AG08396 (cell line): ENCODE data around the gene DRG1.
"Not testable (repeated sequence)": the region's sequence is repeated elsewhere in the genome, so short reads cannot be mapped to it uniquely, and the experiment has no call there.

Experiments
- DNase-seq: peaks from one replicate; pipeline ENCODE4 v3.0.0; 2012; ENCODE audit warnings: low spot score, mixed read lengths

Gene DRG1

DNA sequence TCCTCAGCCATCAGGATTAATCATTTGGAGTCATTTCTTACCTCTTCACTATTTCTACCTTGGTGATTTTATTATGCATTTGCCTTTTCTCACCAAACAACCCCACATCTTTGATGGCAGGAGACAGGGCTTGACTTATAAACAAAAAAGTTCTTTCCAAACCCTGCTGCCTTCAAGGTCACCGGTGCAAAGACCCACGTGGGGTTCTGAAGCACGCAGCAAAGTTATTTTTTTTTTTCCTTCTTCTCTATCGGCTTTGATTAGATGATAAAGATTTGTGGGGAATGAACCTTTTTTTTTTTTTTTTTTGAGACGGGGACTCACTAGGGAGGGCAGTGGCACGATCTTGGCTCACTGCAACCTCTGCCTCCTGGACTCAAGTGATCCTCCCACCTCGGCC lies 44.1 kb downstream of the DRG1 start:
- DNase-seq, result no peak

DNA sequence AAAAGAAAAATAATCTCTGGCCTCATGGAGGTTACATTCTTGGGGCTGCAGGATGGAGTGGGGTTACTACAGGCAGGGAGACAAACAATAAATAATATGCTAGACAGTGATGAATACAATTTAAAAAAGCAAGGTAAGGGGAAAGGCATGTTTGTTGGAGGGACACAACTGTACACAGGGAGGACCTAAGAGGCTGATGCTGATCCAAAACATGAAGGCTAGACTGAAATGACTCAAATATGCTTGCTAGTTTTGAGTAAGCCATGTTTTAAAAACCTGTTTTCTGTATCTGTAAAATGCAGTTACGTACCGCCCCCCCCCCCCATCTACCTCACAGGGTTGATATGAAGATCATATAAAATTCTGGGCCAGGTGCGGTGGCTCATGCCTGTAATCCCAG lies 46.2 kb downstream of the DRG1 start:
- no peak for DNase-seq

DNA sequence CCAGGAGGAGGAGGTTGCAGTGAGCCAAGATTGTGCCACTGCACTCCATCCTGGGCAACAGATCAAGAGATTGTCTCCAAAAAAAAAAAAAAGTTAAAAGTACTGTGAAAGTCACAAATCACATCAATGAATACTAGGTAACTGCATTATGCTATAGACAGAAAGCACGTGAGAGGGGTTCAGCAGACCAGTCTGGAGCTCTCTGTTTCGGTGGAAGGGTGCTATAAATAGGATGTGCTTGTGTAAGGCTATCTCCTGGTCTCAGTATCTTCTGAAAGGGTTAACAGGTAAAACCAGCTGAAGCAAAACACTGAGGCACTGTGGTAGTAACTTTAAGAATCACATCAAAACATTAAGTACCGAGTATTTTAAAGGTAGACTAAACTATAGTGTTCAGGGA lies 46.8 kb downstream of the DRG1 start:
- no peak for DNase-seq

DNA sequence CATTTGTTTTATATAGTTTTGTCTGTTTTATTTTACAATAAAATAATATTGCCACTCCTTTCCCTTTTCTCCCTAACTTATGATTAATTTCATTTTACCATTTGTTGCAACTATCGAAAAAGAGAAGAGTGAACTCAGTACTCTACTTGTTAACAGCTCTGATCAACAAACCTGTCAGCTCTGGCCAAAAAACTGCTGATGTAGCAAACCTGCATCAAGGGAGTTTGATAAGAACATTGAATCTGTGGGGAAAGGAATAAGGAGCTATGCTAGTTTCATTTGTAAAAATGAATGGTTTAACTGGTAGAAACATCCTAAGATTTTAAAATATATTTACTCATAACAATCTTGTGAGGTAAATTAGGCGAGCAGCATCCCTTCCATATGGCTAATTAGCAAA lies 47.4 kb downstream of the DRG1 start:
- DNase-seq, result no peak

DNA sequence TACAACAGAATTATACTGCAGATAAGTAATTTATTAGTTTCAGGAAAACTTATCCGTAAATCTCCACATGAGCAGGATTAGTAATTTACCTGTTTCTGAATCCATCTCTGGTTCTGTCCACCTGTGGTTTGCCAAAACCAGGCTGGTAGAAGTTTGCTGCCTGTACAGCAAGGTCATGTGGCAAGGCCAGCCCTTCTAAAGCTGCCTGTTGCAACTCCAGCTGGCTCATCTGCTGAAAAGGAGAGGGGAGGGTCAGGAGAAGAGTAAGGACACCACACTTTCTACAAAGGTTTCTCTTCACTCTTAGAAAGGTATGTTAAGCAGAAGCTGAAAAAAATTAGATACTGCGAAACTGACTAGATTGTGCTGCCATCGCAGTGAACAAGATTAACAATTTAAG lies 47.9 kb downstream of the DRG1 start:
- no peak for DNase-seq

GRCh38 chr22:31448382-31448781 lies 49.0 kb downstream of the DRG1 start:
- no peak for DNase-seq

GRCh38 chr22:31449506-31449905 lies 50.1 kb downstream of the DRG1 start:
- DNase-seq, result no peak

- DNase-seq, result peak; percentile 52
Observed at GRCh38 chr22:31451709-31452571, 52.5 kb downstream of the DRG1 start.

GRCh38 chr22:31461699-31462098 lies 62.3 kb downstream of the DRG1 start:
- no peak for DNase-seq

- DNase-seq, result no peak
Observed at GRCh38 chr22:31465307-31465706, 65.9 kb downstream of the DRG1 start.

GRCh38 chr22:31474743-31475142 lies 75.3 kb downstream of the DRG1 start:
- DNase-seq, result peak; percentile 70

DNA sequence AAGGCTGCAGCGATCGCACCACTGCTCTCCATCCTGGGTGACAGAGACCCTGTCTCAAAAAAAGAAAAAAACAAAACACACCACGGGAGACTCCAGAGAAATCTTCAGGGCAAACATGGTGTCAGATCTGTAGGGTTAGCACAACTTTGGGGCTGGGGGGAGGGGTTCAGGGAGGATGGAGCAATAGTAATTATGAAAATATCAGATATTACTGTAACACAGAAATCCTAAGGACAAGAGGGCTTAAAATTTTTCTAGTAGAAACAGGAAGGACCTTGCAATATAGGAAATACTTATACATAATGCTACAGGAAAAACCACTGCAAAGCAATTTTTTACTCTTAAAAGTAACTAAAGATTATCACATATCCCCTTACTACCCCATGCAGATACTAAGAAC lies 76.4 kb downstream of the DRG1 start:
- no peak for DNase-seq

DNA sequence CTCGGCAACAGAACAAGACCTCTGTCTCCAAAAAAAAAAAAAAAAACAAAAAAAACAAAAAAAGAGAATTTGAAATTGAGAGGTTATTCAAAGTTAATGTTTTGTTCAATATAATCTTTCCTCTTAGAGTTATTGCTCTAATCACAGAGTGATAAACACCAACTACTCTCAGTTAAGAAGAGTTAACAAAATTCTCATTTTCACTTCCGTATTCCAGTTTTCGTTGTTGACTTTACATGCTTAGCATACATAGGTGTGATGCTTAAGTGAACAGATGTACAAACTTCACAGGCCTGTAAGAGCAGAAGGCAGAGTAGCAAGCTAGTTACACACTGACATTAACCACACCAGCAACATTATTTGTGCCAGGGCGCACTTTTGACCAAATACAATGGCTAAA lies 77.9 kb downstream of the DRG1 start:
- no peak for DNase-seq

DNA sequence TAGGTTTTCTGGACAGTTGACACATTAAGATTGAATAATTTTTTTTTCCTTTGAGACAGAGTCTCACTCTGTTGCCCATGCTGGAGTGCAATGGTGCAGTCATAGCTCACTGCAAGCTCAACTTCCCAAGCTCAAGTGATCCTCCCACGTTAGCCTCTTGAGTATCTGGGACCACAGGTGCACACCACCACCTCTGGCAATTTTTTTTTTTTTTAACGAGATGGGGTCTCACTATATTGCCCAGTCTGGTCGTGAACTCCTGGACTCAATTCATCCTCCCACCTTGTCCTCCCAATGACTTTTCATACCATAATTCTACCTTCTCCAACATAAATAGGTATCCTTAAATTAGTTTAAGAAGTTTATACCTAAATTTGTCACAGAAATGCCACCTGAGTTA lies 81.7 kb downstream of the DRG1 start:
- no peak for DNase-seq

DNA sequence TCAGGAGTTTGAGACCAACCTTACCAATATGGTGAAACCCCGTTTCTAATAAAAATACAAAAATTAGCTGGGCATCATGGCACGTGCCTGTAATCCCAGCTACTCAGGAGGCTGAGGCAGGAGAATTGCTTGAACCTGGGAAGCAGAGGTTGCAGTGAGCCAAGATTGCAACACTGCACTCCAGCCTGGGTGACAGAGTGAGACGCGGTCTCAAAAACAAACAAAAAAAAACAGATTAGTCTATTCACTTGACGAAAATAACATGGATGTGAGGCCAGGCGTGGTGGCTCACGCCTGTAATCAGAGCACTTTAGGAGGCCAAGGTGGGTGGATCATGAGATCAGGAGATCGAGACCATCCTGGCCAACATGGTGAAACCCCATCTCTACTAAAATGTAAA lies 83.1 kb downstream of the DRG1 start:
- not testable (repeated sequence) for DNase-seq
